GM21723 (cell line): ENCODE data around the gene ILF2.
"Not testable (repeated sequence)": the region's sequence is repeated elsewhere in the genome, so short reads cannot be mapped to it uniquely, and the experiment has no call there.

Source experiments
- ATAC-seq: cut with Tn5 transposase; IDR thresholded peaks from one replicate; pipeline ENCODE4 v1.9.1; 2021; ENCODE audit warnings: mild to moderate bottlenecking, moderate library complexity; ENCODE audit not compliant: unreplicated experiment

Gene ILF2

DNA sequence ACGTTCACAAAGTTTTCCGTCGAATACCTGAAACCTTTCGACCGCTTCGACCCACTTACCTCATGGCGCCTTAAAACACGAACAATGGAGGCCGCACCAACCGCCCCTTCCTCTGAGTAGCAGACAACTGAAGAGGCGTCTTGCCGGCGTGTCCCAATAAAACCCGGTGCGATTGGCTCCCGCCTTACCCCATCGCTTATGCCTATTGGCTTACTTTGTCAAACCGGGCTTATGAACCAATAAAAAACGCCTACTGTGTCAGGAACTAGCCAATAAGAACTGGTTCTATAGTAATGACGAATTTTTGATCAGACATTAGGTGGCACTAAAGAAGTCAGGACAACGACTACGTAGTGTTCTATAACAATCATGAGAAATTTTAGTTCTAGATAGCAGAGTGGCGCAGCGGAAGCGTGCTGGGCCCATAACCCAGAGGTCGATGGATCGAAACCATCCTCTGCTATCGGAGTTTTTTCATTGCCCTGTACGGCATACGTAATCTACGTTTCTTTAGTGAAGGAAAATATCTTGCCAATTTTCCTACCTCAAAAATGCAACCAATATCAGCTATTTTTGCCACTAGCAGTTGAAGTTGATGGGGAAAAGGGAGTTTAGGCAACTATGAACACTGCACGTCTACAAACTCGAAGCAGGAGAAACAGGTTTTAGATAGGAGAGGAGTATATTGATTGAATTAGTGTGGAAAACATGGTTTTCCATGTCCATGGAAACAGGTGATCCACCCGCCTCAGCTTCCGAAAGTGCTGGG is at the start of gene ILF2:
ILF2 (minus strand) TSS at position 135 of the 769 bp plus-strand sequence; CDS start at position 64, 71 bp downstream.
- peak; percentile 92 for ATAC-seq

GRCh38 chr1:153717330-153717729 is 46.5 kb upstream of the ILF2 start:
- ATAC-seq: no peak

DNA sequence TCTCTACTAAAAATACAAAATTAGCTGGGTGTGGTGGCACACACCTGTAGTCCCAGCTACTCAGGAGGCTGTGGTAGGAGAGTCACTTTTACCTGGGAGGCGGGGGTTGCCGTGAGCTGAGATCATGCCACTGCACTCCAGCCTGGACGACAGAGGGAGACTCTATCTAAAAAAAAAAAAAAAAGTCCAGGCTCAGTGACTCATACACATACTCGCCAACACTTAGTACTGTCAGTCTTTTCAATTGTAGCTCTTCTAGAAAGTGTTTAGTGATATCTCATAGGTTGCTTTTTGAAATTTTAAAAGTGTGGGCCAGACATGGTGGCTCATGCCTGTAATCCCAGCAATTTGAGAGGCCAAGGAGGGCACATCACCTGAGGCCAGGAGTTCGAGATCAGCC is 45.4 kb upstream of the ILF2 start:
- ATAC-seq: not testable (repeated sequence)

DNA sequence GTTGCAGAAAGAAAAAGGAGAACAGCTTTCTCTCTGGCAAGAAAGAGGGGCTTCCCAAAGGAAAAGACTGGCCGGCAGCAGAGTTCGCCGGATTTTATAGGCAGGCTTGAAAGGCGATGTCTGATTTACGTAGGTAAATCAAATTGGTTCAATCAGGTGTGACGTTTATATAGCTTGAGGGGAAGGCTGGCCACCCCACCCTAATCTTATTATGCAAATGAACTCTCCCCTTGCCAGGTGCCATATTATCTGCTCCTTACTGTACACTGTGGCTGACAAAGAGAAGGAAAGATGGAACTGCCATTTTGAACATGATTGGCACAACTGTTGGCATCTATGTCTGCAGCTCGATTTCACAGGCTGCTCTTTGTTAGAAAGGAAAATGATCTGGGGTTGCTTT is 40.2 kb upstream of the ILF2 start:
- no peak for ATAC-seq

GRCh38 chr1:153705484-153705883 is 34.7 kb upstream of the ILF2 start:
- ATAC-seq: no peak

DNA sequence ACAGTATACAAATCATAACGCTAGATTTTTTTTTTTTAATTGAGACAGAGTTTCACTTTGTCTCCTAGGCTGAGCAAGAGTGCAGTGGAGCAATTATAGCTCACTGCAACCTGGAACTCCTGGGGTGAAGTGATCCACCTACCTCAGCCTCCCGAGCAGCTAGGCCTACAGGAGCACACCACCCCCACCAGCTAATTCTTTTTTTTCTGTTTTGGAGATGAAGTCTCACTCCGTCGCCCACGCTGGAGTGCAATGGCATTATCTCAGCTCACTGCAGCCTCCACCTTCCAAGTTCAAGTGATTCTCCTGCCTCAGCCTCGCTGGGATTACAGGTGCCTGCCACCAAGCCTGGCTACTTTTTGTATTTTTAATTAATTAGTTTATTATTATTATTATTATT is 29.0 kb upstream of the ILF2 start:
- ATAC-seq: no peak

DNA sequence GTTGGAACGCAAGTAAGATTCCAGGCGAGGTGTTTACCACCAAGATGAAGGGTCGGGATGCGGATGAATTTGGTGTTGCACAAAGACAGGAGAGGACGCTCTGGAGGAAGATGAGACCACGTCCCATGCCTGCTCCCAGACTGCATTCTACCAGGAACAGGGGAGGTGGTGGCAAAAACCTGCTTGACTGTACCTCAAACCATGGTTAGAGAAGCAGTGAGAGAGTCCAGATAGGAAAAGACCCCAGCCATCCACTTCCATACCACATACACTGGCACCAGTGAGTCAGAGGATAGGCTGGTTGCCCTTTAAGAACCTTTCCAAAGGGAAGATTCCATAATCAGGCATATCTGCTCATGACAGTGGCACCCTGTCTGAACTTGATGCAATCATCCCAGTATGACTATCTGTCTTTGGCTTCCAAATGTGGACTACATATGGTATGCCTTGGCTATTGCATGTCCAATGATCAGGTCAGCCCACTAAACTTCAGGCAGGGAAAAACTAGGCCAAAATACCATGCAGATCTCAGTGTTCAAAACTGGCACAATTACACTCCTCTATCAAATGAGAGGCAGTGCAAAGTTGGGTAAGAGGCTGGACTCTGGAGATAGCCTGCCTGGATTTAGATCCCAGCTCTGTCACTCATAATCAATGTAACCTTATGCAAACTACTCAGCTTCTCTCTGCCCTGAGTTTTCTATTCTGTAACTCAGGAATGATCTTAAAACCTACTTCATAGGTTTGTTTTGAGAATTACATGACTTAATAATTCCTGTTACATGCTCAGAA is 28.3 kb upstream of the ILF2 start:
- ATAC-seq: no peak

DNA sequence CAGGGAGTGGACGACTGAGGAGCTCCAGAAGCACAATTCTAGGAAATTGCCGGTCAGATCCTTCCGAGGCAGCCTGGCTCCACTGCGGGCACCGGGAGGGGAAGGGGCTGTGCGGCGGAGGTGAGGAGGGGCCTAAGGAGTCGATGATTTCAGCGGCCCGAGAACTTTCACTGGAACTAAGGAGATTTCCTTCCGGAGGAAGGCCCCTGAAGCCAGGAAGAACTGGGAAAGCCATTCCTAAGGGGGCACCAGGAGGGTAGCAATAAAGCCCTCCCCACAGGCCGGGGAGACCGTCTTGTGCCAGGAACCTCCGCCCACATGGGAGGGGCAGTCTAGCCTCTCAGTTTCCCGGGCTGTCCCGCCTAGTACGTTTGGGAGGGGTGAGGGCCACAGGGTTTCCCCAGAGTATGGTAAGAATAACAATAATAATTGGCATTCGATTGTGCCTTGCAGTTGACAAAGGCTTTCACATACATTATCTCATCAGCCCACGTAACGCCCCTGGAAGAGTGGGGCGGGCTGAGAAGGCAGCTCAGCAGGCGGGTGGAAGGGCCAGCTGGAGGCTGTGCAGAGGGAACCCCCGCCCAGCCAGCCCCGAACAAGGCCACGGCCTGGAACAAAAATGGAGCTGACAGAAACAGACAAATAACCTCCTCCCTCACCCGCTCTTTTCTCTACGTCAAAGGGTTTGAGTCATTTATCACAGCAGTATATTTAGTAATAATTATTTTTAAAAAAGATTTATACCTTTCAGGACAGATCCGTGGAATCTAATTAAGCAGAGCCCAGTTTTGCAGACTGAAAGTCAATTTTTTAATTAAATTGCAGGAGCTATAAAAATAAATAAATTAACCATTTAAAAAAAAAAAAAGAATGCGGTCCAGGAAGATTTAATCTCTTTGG is 27.5 kb upstream of the ILF2 start:
- no peak for ATAC-seq

DNA sequence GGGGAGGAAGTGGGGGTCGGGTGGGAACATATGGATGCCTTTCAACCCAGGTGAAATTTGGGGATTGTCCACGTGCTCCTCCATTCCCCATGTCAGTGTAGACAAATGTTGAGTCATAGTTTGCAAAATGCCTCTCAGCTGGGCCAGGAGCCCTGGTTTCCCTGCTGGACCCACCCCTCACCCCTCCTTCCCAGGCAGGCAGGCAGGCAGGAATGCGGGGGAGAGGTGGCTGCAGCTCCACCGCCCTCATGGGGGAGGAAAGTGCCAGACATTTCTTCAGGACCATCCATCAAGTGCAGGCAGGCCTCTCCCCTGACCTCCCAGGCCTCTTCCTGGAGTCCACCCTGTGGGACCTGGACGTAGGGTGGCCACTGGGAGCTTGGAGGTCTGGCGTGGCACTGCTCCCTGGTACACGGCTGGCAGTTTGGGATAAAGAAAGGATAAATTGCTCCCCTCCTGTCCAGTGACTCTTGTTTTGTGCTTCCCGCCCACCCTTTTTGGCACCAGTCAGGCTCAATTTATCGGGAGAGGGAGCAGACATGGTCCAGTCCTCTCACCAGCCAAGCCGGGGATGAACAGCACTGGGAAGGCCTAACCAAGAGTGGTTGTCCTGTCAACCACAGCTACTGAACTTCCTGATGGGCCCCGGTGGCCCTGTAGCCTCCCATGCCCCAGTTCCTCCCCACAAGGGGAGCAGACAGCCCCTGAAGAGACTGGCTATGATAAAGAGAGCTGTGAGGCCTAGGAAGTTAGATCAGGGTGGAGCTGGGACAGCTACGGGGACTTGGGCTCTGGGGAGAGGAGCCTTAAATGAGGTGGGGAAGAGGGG is 26.6 kb upstream of the ILF2 start:
- no peak for ATAC-seq

GRCh38 chr1:153696741-153697140 is 25.9 kb upstream of the ILF2 start:
- ATAC-seq: no peak

DNA sequence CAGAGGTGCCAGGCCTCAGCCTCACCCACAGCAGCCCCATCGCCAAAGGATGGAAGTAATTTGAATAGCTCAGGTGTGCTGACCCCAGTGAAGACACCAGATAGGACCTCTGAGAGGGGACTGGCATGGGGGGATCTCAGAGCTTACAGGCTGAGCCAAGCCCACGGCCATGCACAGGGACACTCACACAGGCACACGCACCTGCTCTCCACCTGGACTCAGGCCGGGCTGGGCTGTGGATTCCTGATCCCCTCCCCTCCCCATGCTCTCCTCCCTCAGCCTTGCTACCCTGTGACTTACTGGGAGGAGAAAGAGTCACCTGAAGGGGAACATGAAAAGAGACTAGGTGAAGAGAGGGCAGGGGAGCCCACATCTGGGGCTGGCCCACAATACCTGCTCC is 22.7 kb upstream of the ILF2 start:
- ATAC-seq: no peak

- ATAC-seq: no peak
Observed at GRCh38 chr1:153688736-153689328, 18.0 kb upstream of the ILF2 start.

DNA sequence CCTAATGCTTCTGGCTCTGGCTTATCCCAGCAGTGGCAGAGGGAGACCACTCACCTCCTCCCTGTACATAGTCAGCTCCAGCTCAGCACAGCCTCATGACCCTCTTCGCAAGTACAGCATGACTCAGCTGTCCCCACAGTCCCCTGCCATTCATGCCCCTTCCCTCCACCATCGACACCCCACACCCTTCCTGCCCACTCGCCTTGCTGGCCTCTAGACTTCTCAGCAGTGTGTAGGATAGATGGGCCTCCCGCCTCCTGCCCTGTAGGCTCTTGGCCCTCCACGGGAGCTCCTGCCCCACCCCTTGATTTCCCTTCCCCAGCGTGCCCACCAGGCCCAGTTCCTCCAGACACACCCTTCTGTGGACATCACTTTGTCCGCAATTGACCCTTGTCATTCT is 17.5 kb upstream of the ILF2 start:
- ATAC-seq: no peak

DNA sequence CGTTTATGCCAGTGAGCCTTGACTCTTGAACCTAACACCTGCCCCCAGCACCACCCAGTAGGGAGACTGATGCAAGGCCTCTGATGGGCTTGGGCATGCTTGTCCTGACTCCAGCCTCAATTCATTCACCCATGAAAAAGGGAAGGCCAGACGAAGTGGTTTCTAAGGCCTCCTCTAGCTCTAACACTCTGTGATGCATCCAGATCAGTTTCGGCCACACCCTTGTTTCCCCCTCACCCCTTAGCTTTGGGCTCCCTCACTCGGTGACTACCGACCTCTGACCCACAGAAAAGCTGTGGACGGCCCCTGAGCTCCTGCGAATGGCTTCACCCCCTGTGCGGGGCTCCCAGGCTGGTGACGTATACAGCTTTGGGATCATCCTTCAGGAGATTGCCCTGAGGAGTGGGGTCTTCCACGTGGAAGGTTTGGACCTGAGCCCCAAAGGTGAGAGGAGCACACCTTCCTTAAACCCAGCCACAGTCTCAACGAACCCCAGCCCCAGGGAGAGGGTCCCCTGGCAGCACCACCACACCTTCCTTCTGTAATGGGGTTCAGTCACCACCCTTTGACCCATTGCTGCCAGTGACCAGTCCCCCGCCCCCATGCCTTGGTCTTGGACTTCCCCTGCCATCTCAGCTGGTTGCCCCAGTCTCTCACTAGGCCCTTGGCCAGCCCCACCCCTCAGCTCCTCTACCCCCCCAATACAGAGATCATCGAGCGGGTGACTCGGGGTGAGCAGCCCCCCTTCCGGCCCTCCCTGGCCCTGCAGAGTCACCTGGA is 16.7 kb upstream of the ILF2 start:
- ATAC-seq: no peak

DNA sequence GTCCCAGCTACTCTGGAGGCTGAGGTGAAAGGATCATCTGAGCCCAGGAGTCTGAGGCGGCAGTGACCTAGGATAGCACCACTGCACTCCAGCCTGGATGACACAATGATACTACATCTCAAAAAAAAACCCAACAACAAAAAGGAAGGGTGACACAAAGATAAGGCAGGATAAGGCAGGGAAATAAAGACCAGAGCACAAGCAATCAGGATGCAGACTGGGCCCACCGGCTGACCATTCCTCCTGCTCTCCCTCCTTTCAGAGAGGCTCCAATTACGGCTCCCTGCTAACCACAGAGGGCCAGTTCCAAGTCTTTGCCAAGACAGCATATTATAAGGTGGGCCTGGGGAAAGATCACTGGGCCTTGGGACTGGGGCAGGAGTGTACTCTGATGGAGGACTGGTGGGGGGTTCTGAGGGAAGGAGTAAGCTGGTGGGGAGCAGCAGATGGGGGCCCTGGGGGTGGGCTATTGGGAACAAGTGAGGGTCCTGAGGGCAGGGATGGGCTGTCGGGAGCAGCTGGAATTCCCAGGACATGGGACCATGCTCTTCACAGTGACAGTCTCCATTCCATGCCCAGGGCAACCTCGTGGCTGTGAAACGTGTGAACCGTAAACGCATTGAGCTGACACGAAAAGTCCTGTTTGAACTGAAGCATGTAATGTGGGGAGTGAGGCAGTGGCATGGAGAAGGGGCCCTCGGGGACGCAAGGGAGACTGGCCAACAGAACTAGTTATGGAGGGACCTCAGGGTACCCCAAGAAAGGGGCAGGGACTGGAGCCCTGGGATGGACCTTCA is 14.9 kb upstream of the ILF2 start:
- ATAC-seq: no peak

- ATAC-seq: no peak
Observed at GRCh38 chr1:153684892-153685291, 14.1 kb upstream of the ILF2 start.

DNA sequence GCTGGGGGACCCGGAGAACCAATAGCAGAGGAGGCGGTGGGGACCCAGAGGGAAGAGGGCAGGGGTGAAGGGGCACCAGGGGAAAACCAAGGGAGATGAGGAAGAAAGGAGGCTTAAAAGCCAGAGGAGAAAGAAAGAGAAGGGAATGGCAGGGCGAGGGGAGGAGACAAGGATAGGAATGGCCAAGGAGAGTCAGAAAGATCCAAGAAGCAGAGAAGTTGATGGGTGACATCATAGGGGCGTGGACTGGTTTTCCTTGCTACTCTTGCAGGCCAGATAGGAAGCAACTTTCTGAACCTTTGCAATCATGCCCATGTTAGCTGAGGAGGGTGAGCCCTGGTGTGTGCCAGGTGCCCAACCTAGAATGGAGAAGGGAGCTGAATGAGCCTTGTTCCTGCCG is 13.1 kb upstream of the ILF2 start:
- no peak for ATAC-seq

GRCh38 chr1:153682730-153683129 is 11.9 kb upstream of the ILF2 start:
- ATAC-seq: no peak

- ATAC-seq: no peak
Observed at GRCh38 chr1:153680120-153680403, 9.3 kb upstream of the ILF2 start.
